GM18511 (cell line): Measurements from ENCODE around the gene TIMM10.
"Not testable (repeated sequence)": the region's sequence is repeated elsewhere in the genome, so short reads cannot be mapped to it uniquely, and the experiment has no call there.

Source experiments
- ATAC-seq: cut with Tn5 transposase; IDR thresholded peaks from one replicate; pipeline ENCODE4 v1.9.1; 2021; ENCODE audit warnings: mild to moderate bottlenecking, moderate library complexity; ENCODE audit not compliant: unreplicated experiment

TIMM10 gene

GRCh38 chr11:57542582-57542981, 12.0 kb upstream of the TIMM10 start:
- no peak for ATAC-seq

GRCh38 chr11:57541169-57541568, 10.6 kb upstream of the TIMM10 start:
- ATAC-seq = no peak

DNA sequence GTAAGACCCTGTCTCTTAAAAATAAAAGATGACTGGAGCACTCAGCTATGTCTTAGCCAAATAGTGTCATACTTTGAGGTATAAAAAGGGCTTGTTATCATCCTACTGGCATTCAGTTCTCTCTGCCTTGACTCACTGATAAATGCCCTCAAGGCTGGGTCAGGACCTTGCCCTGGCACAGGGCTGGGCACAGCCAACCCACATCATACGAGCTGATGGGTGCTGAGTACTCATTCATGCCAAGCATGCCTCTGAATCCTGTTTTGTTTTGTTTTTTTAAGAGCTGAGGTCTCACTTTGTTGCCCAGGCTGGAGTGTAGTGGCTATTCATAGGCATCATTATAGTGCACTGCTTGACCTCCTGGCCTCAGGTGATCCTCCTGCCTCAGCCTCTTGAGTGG, 8.8 kb upstream of the TIMM10 start:
- ATAC-seq = no peak

DNA sequence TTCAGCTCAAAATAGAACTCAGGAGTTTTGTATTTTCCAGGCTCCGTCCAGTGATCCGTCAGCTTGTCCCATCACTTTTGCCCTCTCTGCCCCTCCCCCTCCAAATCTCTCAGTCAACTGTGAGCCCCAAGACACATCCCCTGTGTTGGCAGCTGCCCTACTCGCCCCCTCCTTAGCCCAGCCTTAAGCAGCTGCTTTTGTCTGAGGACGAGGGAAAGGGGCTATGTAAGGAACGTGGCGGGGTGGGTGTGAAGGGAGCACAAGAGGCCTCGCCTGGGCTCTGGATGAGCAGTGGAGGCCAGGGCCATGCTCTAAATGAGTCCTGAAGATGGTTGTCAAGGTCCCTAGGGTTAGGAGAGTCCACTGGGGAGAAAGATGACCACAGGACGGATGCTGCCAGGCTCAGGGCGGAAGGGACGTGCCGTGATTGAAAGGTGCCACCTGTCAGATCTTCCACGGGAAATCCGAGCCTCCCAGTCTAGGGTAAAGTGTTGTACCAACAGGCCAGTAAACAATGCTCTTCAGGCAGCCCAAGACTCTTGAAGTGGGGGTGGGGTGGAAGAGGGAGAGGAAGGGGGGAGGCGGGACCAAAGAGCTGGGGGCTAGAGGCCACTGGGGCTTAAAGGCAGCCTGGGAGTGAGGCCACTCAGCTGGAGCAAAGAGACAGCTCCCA, 6.5 kb upstream of the TIMM10 start, which contains the start of gene SMTNL1:
Gene SMTNL1, plus strand, starts transcription at position 649 of the 673 bp plus-strand sequence. CDS start 5,048 bp downstream, outside the sequence.
- ATAC-seq = no peak

DNA sequence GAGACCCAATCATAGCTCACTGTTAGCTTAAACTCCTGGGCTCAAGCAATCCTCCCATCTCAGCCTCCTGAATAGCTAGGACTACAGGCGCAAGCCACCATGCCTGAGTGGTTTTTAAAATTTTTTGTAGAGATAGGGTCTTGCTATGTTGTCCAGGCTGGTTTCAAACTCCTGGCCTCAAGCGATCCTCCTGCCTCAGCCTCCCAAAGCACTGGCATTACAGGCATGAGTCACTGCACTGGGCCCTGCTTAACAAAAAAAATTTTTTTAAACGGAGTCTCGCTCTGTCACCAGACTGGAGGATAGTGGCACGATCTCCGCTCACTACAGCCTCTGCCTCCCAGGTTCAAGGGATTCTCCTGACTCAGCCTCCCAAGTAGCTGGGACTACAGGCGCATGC, 3.9 kb upstream of the TIMM10 start:
- not testable (repeated sequence) for ATAC-seq

GRCh38 chr11:57530215-57530595, 349 bp downstream of the TIMM10 start:
- ATAC-seq = peak; percentile 17

GRCh38 chr11:57529012-57529411, 1.5 kb downstream of the TIMM10 start:
- ATAC-seq = no peak

- ATAC-seq = no peak
These were observed 3.4 kb downstream of the TIMM10 start for GRCh38 chr11:57527056-57527631.

DNA sequence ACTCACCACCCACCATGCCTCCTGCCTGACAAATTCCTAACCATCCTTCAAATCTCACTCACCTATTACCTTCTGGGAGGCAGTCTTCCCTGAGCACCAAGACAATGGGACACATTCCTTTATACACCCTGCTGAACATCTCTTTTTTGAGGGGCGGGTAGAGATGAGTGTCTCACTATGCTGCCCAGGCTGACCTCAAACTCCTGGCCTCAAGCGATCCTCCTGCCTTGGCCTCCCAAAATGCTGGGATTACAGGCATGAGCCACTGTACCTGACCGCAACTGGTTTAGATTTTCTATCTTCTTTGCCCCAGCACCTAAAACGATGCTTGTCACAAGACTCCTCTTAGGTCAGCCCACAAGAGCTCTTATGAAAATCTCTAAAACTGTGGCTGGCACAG, 7.1 kb downstream of the TIMM10 start:
- no peak for ATAC-seq

DNA sequence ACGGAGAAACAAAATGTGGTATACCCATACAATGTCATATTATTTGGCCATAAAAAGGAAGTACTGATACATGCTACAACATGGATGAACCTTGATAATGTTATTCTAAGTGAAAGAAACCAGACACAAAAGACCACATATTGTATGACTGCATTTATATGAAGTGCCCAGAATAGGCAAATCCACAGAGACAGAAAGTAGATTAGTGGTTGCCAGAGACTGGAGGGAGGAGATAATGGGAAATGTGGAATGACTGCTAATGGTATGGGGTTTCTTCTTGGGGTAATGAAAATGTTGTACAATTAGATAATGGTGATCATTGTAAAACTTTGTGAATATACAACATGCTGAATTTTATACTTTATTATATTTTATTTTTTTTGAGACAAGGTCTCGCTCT, 9.4 kb downstream of the TIMM10 start:
- no peak for ATAC-seq

- no peak for ATAC-seq
These were observed 14.5 kb downstream of the TIMM10 start for GRCh38 chr11:57516061-57516443.

- peak; percentile 50 for ATAC-seq
These were observed 15.1 kb downstream of the TIMM10 start, which contains the start of gene SLC43A1 for GRCh38 chr11:57515332-57516060. Gene SLC43A1 (minus strand): TSS chr11:57515702. CDS start chr11:57514111, 1,591 bp downstream.

GRCh38 chr11:57514538-57515331, 15.8 kb downstream of the TIMM10 start:
- ATAC-seq = peak; percentile 49

DNA sequence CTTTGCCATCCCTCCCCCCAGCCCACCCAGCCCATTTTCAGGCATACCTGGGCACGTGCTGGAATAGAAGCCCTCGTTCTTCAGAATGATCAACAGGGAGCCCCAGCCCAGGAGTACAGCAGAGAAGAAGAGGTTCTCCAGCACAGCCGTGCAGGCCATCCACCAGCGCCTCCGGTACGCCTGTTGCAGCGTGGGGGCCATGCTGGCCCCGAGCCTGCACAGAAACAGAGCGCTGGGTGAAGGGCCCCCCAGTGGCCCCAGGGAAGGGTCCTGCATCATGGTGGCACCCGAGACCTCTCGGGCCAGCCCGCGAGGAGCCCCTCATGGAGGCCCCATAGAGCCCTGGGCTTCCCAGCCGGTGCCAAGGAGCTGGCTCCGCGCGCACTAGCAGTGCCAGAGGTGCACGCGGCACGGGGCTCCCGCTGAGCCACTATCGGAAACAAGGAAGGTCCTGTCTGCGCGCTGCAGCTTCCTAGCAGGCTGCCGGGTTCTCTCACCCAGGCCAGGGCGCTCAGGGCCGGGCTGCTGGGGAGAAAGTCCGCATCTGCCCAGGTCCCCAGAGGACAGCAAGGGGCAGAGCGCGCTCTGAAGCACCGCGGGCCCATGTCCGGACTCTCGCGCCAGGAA, 16.5 kb downstream of the TIMM10 start:
- peak; percentile 22 for ATAC-seq

GRCh38 chr11:57513452-57513795, 17.1 kb downstream of the TIMM10 start:
- no peak for ATAC-seq

DNA sequence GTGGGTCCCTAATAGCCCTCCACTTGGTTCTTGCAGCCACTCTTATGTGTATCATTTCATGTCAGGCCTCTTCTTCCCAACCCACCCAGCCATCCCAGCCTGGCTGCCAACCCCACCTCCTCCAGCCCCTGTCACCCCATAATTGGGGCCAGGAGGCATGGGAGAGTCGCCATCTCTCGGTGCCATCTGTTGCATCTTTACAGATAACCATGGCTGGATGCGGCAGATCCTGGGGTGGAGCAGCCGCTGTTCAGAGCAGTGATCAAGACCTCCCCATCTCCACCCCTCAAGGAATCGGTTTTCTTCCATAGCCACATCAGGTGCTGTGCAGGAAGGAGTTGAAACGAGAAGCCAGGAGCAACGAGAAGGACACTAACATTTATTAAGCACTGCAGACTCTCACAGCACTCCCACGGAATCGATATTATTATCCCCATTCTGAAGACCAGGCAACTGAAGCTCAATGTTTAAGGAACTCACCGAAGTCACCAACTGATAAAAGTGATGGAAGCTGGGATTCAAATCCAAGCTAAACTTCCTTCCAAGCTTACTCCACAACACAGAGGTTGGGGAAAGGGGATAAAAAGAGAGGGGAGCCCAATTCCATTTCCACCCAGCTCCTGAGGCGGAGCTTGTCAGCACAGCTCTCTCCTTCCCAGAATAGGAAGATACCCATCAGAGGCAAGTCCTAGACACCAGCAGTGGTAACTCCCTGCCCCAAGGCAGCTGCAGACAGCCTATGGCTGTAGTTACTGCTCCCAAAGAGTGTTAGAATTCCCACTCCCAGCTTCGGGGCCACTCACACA, 17.7 kb downstream of the TIMM10 start:
- ATAC-seq = no peak

- no peak for ATAC-seq
These were observed 18.7 kb downstream of the TIMM10 start for GRCh38 chr11:57511741-57512430.

- no peak for ATAC-seq
These were observed 22.0 kb downstream of the TIMM10 start for GRCh38 chr11:57508341-57509170.

DNA sequence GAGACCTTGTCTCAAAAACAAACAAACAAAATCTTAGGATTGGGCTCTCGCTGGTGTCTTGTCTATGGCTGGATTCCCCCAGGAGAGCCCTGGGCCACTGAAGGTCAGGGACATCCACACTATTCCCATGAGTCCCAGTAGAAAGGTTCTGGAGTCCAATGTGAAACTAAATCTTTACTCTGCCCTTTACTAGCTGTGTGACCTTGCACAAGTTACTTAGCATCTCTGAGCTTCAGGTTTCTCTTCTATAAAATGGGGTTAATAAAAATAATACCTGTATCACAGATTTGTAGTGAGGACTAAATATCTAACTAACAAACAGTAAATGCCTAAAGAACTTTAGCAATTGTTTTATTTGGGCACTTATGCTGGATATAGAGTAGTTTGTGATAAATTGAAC, 24.0 kb downstream of the TIMM10 start:
- ATAC-seq = no peak
